ENCODE measurements around the gene ANKRD39.
"Not testable (repeated sequence)": the region's sequence is repeated elsewhere in the genome, so short reads cannot be mapped to it uniquely, and the experiment has no call there.

Gene ANKRD39

GRCh38 chr2:96873651-96874096, 15.9 kb upstream of the ANKRD39 start:
- no peak for DNase-seq (ENCODE audit: insufficient read length, low spot score)
- FAIRE-seq = no peak

- DNase-seq (ENCODE audit: insufficient read length, low spot score) = no peak
- FAIRE-seq = no peak
These were observed 15.0 kb upstream of the ANKRD39 start for GRCh38 chr2:96872591-96873349.

- DNase-seq (ENCODE audit: insufficient read length, low spot score) (no peak), FAIRE-seq (no peak)
These were observed 12.9 kb upstream of the ANKRD39 start for GRCh38 chr2:96870626-96871255.

- no peak for DNase-seq (ENCODE audit: insufficient read length, low spot score)
- no peak for FAIRE-seq
These were observed 12.2 kb upstream of the ANKRD39 start, which contains the start of gene SEMA4C for GRCh38 chr2:96869822-96870625. Gene SEMA4C, minus strand, starts transcription at chr2:96870080. Its CDS starts 2,194 bp downstream, at chr2:96867886.

GRCh38 chr2:96869281-96869821, 11.5 kb upstream of the ANKRD39 start:
- DNase-seq (ENCODE audit: insufficient read length, low spot score) (no peak), FAIRE-seq (no peak)

GRCh38 chr2:96868555-96869280, 10.9 kb upstream of the ANKRD39 start:
- peak; percentile 63 for FAIRE-seq
- peak; percentile 85 for DNase-seq (ENCODE audit: insufficient read length, low spot score)

- peak; percentile 35 for FAIRE-seq
- DNase-seq (ENCODE audit: insufficient read length, low spot score) = no peak
These were observed 10.1 kb upstream of the ANKRD39 start for GRCh38 chr2:96867756-96868554.

- FAIRE-seq = no peak
These were observed 9.4 kb upstream of the ANKRD39 start for GRCh38 chr2:96866986-96867755.

GRCh38 chr2:96866586-96866985, 8.8 kb upstream of the ANKRD39 start:
- DNase-seq (ENCODE audit: insufficient read length, low spot score) (no peak), FAIRE-seq (no peak)

More at GRCh38 chr2:96866986-96867755, 9.4 kb upstream of the ANKRD39 start:
- DNase-seq (ENCODE audit: insufficient read length, low spot score) = no peak

- no peak for FAIRE-seq
- no peak for DNase-seq (ENCODE audit: insufficient read length, low spot score)
These were observed 8.3 kb upstream of the ANKRD39 start for GRCh38 chr2:96866149-96866548.

GRCh38 chr2:96865654-96866053, 7.8 kb upstream of the ANKRD39 start:
- DNase-seq (ENCODE audit: insufficient read length, low spot score) (no peak), FAIRE-seq (no peak)

- FAIRE-seq (no peak), DNase-seq (ENCODE audit: insufficient read length, low spot score) (no peak)
These were observed 6.7 kb upstream of the ANKRD39 start for GRCh38 chr2:96864343-96865091.

- DNase-seq (ENCODE audit: insufficient read length, low spot score) (no peak), FAIRE-seq (no peak)
These were observed 5.9 kb upstream of the ANKRD39 start for GRCh38 chr2:96863575-96864342.

- not testable (repeated sequence) for FAIRE-seq; DNase-seq (ENCODE audit: insufficient read length, low spot score)
These were observed 5.2 kb upstream of the ANKRD39 start for GRCh38 chr2:96863056-96863455.

GRCh38 chr2:96861074-96861473, 3.3 kb upstream of the ANKRD39 start:
- no peak for DNase-seq (ENCODE audit: insufficient read length, low spot score)
- FAIRE-seq = no peak

GRCh38 chr2:96860065-96861029, 2.5 kb upstream of the ANKRD39 start:
- DNase-seq (ENCODE audit: insufficient read length, low spot score) = no peak

More at GRCh38 chr2:96860065-96861029, 2.5 kb upstream of the ANKRD39 start:
- no peak for FAIRE-seq

Measured in GM19239 (cell line).